Measurements from ENCODE around the gene CDHR2. TPM values are rescaled to one million over a fixed set of nuclear protein-coding genes. Genes with fewer than 3 reads are reported as not detected.

Gene CDHR2
- total RNA-seq, 1 experiment from 2014 or later: 0.10 TPM

- no peak for DNase-seq (ENCODE audit: low read depth, low spot score)
- POLR2A ChIA-PET: no interaction called here
- Histone ChIP-seq H3K9me3 (ENCODE audit: control insufficient read depth in 1 of 2, insufficient read depth in 1 of 2, low read depth in 1 of 2, low read length in 2 of 2) (no peaks in the 10 kb centered on the region), H3K4me3 (replicated peaks in 1 of 2; ENCODE audit: low read depth in 1 of 2, low read length in 2 of 2) (no peak overlapping the region), H2AFZ (ENCODE audit: low read depth, low read length, poor library complexity, severe bottlenecking) (no peak overlapping the region), H3K27ac (ENCODE audit: low read depth, low read length) (no peak overlapping the region), H3K79me2 (ENCODE audit: insufficient read depth, low read length) (no peaks in the 10 kb centered on the region), H3K36me3 (ENCODE audit: control insufficient read depth in 1 of 2, insufficient read depth in 2 of 2, low read length in 2 of 2) (no peaks in the 10 kb centered on the region), H3K27me3 (ENCODE audit: insufficient read depth, low read length) (peaks cover 5% of the 10 kb centered on the region; the same call in 1 of the 2 replicates), H3K4me1 (ENCODE audit: control insufficient read depth in 1 of 2, insufficient read depth in 2 of 2, low read length in 2 of 2) (peaks cover 0 to 18% of the 10 kb centered on the region in 2 experiments; a peak in 2 of 4 replicates), H4K20me1 (ENCODE audit: insufficient read depth) (no peaks in the 10 kb centered on the region), H3K9ac (ENCODE audit: low read length) (no peak overlapping the region), H3K9me2 (ENCODE audit: insufficient read depth) (no peaks in the 10 kb centered on the region), H3K4me2 (ENCODE audit: low read length) (no peak overlapping the region)
- CTCF ChIA-PET: no interaction called here
- BruUV-seq (replicated peaks): no TSS peak
- ATAC-seq: no peak
- TF ChIP-seq YY1 (IDR thresholded peaks at IDR 0.05; ENCODE audit: extremely low read depth, insufficient replicate concordance, low read depth, low read length): no peak
- no peak for TF ChIP-seq EGR1 (IDR thresholded peaks at IDR 0.05; ENCODE audit: low read depth)
- no peak for TF ChIP-seq ZBTB33 (IDR thresholded peaks at IDR 0.05; ENCODE audit: extremely low read depth, insufficient replicate concordance, low read length)
- TF ChIP-seq ZNF274 (IDR thresholded peaks at IDR 0.05; ENCODE audit: low read depth, low read length): no peak
- TF ChIP-seq CTCF (IDR thresholded peaks at IDR 0.05 in 2 of 3, conservative IDR thresholded peaks at IDR 0.05 in 1 of 3; ENCODE audit: borderline replicate concordance in 1 of 3, insufficient read depth in 1 of 3, low read depth in 2 of 3, low read length in 2 of 3): no peak
- no peak for TF ChIP-seq CBX3 (IDR thresholded peaks at IDR 0.05; ENCODE audit: low read depth)
- no peak for TF ChIP-seq TCF7L2 (IDR thresholded peaks at IDR 0.05; ENCODE audit: borderline replicate concordance, extremely low read depth, insufficient read depth, insufficient read length)
- no peak for TF ChIP-seq ELF1 (IDR thresholded peaks at IDR 0.05; ENCODE audit: borderline replicate concordance, low read depth)
- no peak for TF ChIP-seq ZFX (IDR thresholded peaks at IDR 0.05)
- TF ChIP-seq REST (IDR thresholded peaks at IDR 0.05; ENCODE audit: low read depth): no peak
- TF ChIP-seq FOSL1 (IDR thresholded peaks at IDR 0.05; ENCODE audit: low read depth): no peak
- TF ChIP-seq SRF (IDR thresholded peaks at IDR 0.05; ENCODE audit: low read depth): no peak
- TF ChIP-seq POLR2AphosphoS5 (IDR thresholded peaks at IDR 0.05; ENCODE audit: low read depth, low read length): no peak
- no peak for TF ChIP-seq JUND (IDR thresholded peaks at IDR 0.05)
- no peak for TF ChIP-seq SIN3A (IDR thresholded peaks at IDR 0.05; ENCODE audit: low read depth)
- TF ChIP-seq RAD21 (IDR thresholded peaks at IDR 0.05; ENCODE audit: low read depth): no peak
- TF ChIP-seq ATF3 (IDR thresholded peaks at IDR 0.05): no peak
- TF ChIP-seq EZH2 (IDR thresholded peaks at IDR 0.05): no peak
- TF ChIP-seq CEBPB (IDR thresholded peaks at IDR 0.05; ENCODE audit: low read depth): no peak
- intact Hi-C loops (cut with micrococcal nuclease): no loop called here
- RAD21 ChIA-PET (ENCODE audit: low non-redundant PET in 1 of 2, low total read pairs in 2 of 2, uncharacterized antibody in 2 of 2, unreplicated experiment in 2 of 2): no interaction called here
These were observed 80.2 kb downstream of the CDHR2 start for GRCh38 chr5:176629317-176629852.

Data from HCT116 (cell line).